D721Med (cell line): Measurements from ENCODE around the gene CDKAL1.

Source experiments
- DNase-seq: peaks from one replicate; pipeline ENCODE4 v3.0.0; 2011; ENCODE audit warnings: low spot score; ENCODE audit not compliant: insufficient read length
- FAIRE-seq: peaks from 2 replicates; lab custom pipeline; 2011; peaks lifted over from hg19 to GRCh38; lab: Jason Lieb, UNC
- CTCF ChIP-seq: IDR thresholded peaks from 2 replicates; pipeline ENCODE4 v1.5.1; 2012; ENCODE audit warnings: mild to moderate bottlenecking, control low read depth; ENCODE audit not compliant: insufficient read depth; ENCODE audit errors: missing control alignments

CDKAL1 gene

GRCh38 chr6:20845592-20845991 is 311.3 kb downstream of the CDKAL1 start:
- DNase-seq: no peak
- FAIRE-seq: no peak
- no peak for TF ChIP-seq CTCF

GRCh38 chr6:20846602-20847028 is 312.4 kb downstream of the CDKAL1 start:
- FAIRE-seq: no peak
- DNase-seq: no peak
- TF ChIP-seq CTCF: no peak

- no peak for FAIRE-seq
- no peak for TF ChIP-seq CTCF
Measured at GRCh38 chr6:20847904-20848303, 313.6 kb downstream of the CDKAL1 start.

DNA sequence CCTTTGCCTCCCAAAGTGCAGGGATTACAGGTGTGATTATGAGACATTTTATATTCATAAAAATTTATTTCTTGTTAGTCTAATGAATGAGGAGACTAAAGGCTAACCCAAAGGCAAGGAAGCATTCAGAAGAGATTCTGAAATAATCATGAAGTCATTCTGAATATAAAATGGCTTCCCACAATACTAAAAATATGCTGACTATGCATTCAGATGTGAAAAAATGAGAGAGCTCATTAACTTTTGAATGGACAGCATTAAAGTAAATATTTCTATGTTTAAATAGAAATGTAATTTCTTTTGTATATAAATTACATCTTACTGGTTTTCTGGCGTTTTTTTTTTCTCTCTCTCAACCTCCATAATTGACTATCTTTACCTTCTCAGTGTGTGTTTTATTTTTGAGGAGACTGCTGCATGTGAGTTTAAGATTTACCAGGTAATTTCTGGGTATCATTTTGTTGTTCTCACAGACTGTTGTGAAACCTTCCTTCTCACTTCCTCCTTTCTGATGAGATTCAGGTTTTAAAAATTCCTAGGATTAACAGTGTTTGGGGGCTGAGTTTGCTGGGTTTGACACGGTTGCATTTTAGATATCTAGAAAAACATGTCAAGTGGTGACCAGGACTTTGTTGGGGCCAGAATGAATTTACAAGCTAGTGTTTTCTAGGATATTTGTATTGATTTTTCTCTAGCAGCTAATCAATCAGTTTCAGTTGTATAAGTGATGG is 316.6 kb downstream of the CDKAL1 start:
- TF ChIP-seq CTCF: no peak
- DNase-seq (no peak), FAIRE-seq (peak; percentile 29)

More at GRCh38 chr6:20847904-20848303, 313.6 kb downstream of the CDKAL1 start:
- DNase-seq: no peak

GRCh38 chr6:20851795-20852194 is 317.5 kb downstream of the CDKAL1 start:
- TF ChIP-seq CTCF: no peak
- FAIRE-seq (no peak), DNase-seq (no peak)

- TF ChIP-seq CTCF: no peak
- DNase-seq: no peak
- no peak for FAIRE-seq
Measured at GRCh38 chr6:20853828-20854227, 319.6 kb downstream of the CDKAL1 start.

- no peak for FAIRE-seq
- TF ChIP-seq CTCF: no peak
- DNase-seq: no peak
Measured at GRCh38 chr6:20856681-20857288, 322.5 kb downstream of the CDKAL1 start.
